PC-3 (cell line): ENCODE data around the gene ARHGAP22.

Source experiments
- CTCF ChIP-seq: fragments of 300-600 bp; sonication (generic); conservative IDR thresholded peaks from 2 replicates; pipeline ENCODE4 v1.5.1; 2017; ENCODE audit warnings: antibody characterized with exemption, low read depth, mild to moderate bottlenecking, low read length
- EZH2 ChIP-seq: fragments of 300-600 bp; sonication (generic); IDR thresholded peaks from one replicate; pipeline ENCODE4 v1.6.1; 2017; ENCODE audit warnings: antibody characterized with exemption, mild to moderate bottlenecking, low read length; ENCODE audit not compliant: unreplicated experiment

- no peak for TF ChIP-seq CTCF
- no peak for TF ChIP-seq EZH2
Measured at GRCh38 chr10:48494611-48495010, 110.3 kb downstream of the ARHGAP22 start.
